ENCODE results near the gene SARDH. TPM values are rescaled to one million over a fixed set of nuclear protein-coding genes. Genes with fewer than 3 reads are reported as not detected.

The SARDH gene
- total and polyA plus RNA-seq, 7 donors = 0.49 to 3.0 (median 1.9) TPM; not detected in 1

DNA sequence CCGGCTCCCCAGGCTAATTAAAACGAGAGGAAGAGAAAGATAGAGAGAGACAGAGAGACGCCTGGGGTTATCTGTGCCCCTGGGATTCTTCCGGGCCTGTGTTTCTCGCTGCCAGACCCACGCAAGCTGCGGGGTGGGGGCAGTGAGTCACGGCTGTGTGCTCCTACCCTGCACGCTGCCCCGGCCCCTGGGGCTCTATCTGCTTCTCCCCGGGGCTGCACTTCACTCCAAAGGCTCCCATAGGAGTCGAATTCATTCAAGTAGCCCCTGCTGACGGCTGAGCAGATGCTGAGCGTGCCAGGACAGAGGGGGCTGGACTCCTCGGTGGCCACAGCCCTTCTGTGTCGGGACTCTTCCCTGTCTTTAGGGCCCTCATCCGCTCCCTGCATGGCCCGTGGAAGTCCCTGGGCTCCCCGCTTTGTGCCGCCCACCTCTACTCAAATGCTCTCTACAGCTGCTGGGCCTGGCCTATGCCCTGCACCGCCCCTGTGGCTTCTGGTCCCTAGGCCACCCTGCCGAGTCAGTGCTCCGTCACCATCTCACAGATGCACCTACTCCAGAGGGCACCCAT is 22.8 kb downstream of the SARDH start:
- Histone ChIP-seq H3K4me1 (peaks cover 0 to 4% (median 0%) of the 10 kb centered on the region in 4 donors), H3K36me3 (no peaks in the 10 kb centered on the region), H3K27me3 (no peaks in the 10 kb centered on the region), H3K4me3 (no peak overlapping the region), H3K9me3 (no peaks in the 10 kb centered on the region), H3K27ac (no peak overlapping the region)
- 67 to 76% methylated on average over 23 of the region's 23 CpGs for WGBS, 2 donors
- intact Hi-C loops (cut with DNase I) = no loop called here
- TF ChIP-seq CTCF (IDR thresholded peaks at IDR 0.05) (no peak), POLR2A (IDR thresholded peaks at IDR 0.05) (no peak), POLR2AphosphoS5 (IDR thresholded peaks at IDR 0.05) (no peak), EP300 (IDR thresholded peaks at IDR 0.05) (no peak)
- DNase-seq = peak; percentile 58

DNA sequence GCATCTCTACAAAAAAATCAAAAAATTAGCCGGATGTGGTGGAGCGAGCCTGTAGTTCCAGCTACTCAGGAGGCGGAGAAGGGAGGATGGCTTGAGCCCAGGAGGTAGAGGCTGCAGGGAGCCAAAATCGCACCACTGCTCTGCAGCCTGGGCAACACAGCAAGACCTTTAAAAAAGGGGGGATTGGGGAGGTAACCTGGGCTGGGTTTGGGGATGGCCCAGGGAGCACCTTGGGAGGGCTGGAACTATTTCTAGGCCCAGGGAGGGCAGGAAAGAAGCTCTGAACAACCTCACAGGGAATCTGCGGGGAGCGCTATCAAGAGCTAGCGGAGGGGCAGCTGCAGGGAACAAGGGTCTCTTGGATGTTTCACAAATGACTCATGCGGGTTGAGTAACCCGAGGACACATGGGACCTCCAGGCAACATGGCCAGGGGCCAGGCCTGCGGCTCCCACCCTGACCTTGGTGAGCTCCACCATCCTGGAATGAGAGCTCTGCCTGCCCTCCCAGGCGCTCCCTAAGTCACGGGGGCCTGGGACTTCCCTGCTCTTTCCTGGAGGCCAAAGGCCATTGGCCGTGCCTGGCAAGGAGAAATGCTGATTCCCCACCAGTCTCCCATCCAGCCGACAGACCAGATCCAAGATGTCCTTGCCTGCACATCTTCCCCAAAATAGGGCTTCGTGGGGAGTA is 23.4 kb downstream of the SARDH start:
- no peak overlapping the region for H3K4me3 ChIP-seq
- peak; percentile 67 for DNase-seq
- peaks cover 0 to 4% (median 0%) of the 10 kb centered on the region in 4 donors for H3K4me1 ChIP-seq
- H3K27me3 ChIP-seq = no peaks in the 10 kb centered on the region
- no peak for TF ChIP-seq POLR2A (IDR thresholded peaks at IDR 0.05)
- no peak for TF ChIP-seq CTCF (IDR thresholded peaks at IDR 0.05)
- TF ChIP-seq EP300 (IDR thresholded peaks at IDR 0.05) = no peak
- peak in 1 of 4 donors; percentile 10 for TF ChIP-seq POLR2AphosphoS5 (IDR thresholded peaks at IDR 0.05)
- intact Hi-C loops (cut with DNase I) = no loop called here
- 66 to 81% methylated on average over 15 of the region's 15 CpGs for WGBS, 2 donors
- no peak overlapping the region for H3K27ac ChIP-seq
- no peaks in the 10 kb centered on the region for H3K9me3 ChIP-seq
- H3K36me3 ChIP-seq = no peaks in the 10 kb centered on the region

GRCh38 chr9:133713960-133714495 is 24.1 kb downstream of the SARDH start:
- WGBS, 2 donors = 82 to 88% methylated on average over 18 of the region's 18 CpGs
- Histone ChIP-seq H3K27me3 (no peaks in the 10 kb centered on the region), H3K36me3 (no peaks in the 10 kb centered on the region), H3K4me3 (no peak overlapping the region), H3K9me3 (no peaks in the 10 kb centered on the region), H3K27ac (no peak overlapping the region), H3K4me1 (peaks cover 0 to 4% (median 0%) of the 10 kb centered on the region in 4 donors)
- intact Hi-C loops (cut with DNase I) = no loop called here
- TF ChIP-seq POLR2A (IDR thresholded peaks at IDR 0.05) (no peak), EP300 (IDR thresholded peaks at IDR 0.05) (no peak), CTCF (IDR thresholded peaks at IDR 0.05) (no peak), POLR2AphosphoS5 (IDR thresholded peaks at IDR 0.05) (no peak)
- DNase-seq = no peak

- Histone ChIP-seq H3K9me3 (no peaks in the 10 kb centered on the region), H3K36me3 (no peaks in the 10 kb centered on the region), H3K27ac (no peak overlapping the region), H3K27me3 (no peaks in the 10 kb centered on the region), H3K4me3 (no peak overlapping the region), H3K4me1 (peaks cover 0 to 4% (median 0%) of the 10 kb centered on the region in 4 donors)
- DNase-seq = peak; percentile 59
- intact Hi-C loops (cut with DNase I) = no loop called here
- WGBS, 2 donors = 63 to 68% methylated on average over 25 of the region's 25 CpGs
- no peak for TF ChIP-seq POLR2AphosphoS5 (IDR thresholded peaks at IDR 0.05)
- no peak for TF ChIP-seq EP300 (IDR thresholded peaks at IDR 0.05)
- no peak for TF ChIP-seq POLR2A (IDR thresholded peaks at IDR 0.05)
- no peak for TF ChIP-seq CTCF (IDR thresholded peaks at IDR 0.05)
Measured at GRCh38 chr9:133713150-133713959, 24.8 kb downstream of the SARDH start.
